ENCODE data around the gene PLET1.

PLET1 gene

DNA sequence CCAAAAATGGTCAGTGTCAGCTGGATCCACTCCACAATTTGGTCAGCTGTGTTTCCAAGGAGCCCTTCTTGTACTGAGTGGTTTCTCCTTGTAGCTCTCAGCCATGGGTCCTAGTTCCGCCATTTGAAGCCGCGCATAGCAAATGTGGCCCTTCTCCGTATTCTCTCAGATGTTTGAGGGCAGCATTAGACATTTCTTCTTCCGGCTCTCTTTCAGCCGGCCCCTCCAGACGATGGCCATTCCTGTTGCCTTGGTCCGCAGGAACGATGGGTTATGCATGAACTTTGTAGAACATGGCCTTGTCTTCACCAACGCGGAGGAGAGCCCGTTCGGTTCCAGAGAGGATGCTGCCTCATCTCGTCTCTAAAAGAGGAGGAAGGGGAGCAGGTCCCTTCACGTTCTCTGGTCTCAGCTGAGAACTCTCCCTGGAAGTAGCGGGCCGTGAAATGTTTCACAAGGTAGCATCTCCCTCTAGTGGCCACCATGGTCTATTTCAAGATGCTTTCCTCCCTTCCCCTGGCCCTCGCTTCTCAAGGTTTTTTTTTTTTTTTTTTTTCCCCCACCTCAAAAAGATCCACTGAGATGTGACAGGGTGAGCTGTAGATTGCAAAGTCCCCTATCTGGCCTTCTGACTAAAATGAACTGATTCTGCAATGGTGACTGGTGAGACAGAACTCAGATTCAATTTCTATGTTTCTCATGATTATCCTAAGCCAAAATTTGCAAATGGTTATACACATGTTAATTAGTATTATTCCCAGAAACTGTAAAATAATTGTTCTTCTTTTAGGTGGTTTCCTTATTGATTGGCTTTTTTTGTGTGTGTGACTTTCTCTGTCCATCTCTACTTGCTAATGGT lies 19.8 kb upstream of the PLET1 start:
- no peak for DNase-seq

- no peak for DNase-seq
These were observed 19.2 kb upstream of the PLET1 start for GRCh38 chr11:112279901-112280267.

DNA sequence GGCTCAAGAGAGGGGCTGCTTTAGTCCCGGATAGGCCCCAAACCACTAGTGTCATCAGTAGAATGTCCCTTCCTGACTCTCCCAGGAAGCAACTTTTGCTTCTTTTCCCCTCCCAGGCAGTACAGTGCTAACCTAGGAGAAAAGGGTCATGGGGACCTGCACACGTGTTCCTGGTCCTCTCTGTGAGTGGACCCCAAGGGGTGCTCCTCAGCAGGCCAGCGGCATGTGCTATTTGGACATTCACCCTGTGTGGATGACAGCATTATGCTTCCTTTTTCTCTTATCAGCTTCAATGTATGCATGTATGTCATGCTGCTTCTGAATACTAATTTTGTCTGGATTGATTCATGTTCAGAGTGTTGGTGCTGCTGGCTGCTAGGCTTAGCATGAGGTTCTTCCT lies 18.1 kb upstream of the PLET1 start:
- no peak for DNase-seq

DNA sequence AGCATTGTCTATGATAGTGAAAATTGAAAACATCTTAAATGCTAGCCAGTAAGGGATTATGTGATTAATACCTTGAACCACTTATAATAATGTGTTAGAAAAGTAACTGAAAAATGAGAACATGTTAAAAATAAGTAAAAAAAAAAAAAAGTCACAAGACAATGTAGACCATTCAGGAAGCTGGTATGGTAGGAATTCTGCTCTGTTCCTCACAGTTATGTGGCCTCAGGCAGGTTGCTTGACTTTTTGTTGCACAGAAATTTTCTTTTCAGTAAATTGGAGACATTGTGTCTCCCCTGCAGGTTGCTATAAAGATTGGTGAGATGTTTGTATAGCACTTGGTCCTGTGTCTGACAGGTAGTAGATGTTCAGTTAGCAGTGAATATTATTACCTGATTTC lies 17.3 kb upstream of the PLET1 start:
- DNase-seq = no peak

GRCh38 chr11:112277029-112277428 lies 16.4 kb upstream of the PLET1 start:
- no peak for DNase-seq

DNA sequence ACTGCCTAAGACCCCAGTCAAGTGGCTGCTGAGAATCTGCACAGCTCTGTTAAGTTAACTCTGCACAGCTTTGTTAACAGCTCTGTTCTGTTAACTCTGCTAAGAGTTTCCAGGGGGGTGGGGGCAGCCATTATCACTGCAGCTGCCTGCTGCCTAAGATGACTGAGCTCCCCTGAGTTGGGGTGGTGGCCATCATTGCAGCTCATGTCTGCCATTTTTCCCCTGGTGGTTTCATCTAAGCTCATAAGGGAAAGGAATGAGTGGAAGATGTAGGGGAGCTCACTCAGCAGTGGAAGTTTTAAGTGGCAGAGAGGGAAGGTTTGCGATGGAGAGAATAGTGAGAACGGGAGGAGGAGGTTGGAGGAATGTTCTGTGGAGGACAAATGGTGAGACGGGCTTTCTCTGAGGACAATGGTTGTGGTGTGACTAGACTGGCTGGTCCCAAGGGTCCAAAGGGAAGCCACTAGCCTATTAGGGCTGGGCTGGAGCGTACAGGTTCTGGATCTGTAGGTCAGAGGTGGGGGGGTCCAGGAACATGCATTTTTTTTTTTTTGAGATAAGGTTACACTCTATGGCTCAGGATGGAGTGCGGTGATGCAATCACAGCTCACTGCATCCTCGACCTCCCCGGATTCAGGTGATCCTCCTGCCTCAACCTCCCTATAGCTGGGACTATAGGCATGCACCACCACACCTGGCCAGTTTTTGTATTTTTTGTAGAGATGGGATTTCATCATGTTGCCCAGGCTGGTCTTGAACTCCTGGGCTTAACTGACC lies 13.5 kb upstream of the PLET1 start:
- DNase-seq = no peak

- DNase-seq = no peak
These were observed 12.4 kb upstream of the PLET1 start for GRCh38 chr11:112273066-112273465.

GRCh38 chr11:112271242-112271641 lies 10.6 kb upstream of the PLET1 start:
- no peak for DNase-seq

- no peak for DNase-seq
These were observed 10.0 kb upstream of the PLET1 start for GRCh38 chr11:112270551-112271180.

GRCh38 chr11:112269139-112269538 lies 8.5 kb upstream of the PLET1 start:
- DNase-seq = no peak

GRCh38 chr11:112268406-112268805 lies 7.7 kb upstream of the PLET1 start:
- DNase-seq = no peak

GRCh38 chr11:112267188-112267591 lies 6.5 kb upstream of the PLET1 start:
- DNase-seq = no peak

GRCh38 chr11:112266410-112266778 lies 5.7 kb upstream of the PLET1 start:
- DNase-seq = no peak

DNA sequence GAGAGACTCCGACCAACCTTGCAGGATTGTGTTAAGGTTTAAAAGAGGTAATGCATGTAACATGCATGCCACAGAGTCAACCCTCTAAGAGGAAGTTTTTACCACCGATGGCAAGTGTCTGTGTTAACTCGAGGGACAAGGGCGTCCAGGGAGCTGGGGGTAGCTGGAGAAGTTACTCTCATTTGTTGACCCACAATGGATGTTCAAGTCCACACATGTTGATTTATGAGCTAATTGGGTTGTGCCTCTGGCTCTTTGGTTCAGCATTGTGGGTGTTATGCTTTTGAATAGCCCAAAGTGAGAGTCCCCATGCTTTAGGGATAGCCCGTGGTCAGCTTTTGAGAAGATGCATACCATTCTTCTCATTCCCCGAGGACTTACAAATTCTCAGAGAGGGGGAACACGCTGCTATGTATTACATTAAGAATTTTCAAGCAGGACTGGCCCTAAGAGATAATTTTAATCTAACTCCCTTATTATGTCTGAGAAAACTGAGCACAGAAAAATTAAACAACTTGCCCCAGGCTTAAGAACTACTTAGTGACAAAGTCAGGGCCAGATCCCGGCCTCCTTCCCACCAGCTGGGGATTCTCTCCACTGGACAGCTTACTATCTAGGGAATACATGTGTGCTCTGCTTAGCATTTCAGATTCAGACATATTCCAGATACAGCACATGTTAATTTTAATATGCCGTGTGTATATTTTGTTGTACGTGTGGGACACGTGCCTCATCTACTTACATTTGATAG lies 5.2 kb upstream of the PLET1 start:
- no peak for DNase-seq

DNA sequence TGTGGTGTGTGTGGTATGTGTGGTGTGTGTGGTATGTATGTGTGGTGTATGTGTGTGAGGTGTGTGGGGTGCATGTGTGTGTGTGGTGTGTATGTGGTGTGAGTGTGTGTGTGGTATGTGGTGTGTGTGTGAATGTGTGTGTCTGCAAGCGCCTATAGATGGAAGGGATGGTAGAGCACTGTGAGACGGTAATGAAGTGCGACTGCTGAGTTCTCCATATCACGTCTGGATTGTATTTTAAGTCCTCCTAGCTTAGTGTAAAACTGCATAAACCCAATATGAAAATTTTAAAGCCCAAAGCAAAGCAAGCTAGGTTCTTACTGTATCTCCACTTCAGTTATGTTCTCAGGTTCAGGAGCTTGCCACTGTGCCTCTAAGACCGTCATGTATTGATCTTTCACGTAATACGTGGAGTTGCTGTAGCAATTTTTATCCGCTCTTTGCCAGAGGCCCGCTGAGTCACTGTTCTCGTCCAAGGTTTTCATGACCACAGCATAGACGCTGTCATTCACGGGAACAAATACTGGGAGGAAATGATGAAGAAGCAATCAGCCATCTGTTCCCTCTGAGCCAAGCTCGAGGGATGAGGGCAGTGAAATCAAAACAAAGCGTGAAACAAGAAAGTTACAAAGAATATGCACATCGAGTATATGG lies 5.5 kb downstream of the PLET1 start:
- DNase-seq = no peak

- DNase-seq = no peak
These were observed 6.9 kb downstream of the PLET1 start for GRCh38 chr11:112253605-112254242.

DNA sequence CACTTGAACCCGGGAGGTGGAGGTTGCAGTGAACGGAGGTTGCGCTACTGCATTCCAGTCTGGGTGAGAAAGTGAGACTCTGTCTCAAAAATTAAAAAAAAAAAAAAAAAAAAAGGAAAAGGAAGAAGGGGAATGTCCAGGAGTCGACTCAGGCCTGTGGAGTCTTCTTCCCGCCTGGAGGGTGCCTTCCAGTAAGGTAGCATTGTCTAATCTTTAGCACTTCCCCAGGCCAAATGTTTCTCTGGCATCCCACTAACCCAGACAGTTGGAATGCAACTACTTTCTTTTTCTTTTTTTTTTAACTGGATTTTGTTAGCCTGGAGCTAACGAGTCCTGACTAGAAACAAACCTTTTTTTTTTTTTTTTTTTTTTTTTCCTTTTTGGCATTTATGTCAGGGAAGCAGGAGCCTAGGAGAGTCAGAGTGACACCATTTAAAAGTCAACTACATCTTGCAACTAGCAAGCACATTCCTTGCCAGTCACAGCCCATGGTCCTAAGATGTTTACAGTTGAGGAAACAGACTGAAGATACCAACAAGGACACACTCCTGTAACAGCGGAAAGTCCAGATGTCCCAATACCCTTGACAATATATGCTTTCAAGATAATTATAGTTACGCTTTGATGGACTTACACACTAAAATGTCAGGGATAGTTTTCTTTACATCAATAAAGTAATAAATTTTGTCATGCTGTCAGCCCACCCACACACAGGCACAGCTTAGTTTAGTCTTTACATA lies 10.6 kb downstream of the PLET1 start:
- no peak for DNase-seq

DNA sequence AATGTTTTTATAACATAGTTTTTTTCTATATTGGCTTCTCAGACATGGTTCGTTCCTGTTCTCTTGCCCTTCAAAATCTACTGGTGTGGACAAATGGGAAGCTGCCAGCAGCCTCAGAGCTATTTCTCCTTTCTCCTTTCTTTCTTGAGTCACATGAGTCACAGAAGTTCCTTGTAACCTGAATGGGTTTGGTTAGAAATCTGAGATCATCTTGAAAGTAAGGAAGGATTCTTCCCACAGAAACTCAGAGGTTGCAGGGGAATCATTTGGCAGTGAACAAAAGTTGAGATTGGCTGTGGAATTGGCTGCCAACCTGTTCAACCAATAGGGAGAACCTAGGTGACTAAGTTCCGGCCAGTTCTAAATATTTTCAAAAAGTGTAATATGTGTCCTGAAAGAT lies 12.5 kb downstream of the PLET1 start:
- DNase-seq = no peak

DNA sequence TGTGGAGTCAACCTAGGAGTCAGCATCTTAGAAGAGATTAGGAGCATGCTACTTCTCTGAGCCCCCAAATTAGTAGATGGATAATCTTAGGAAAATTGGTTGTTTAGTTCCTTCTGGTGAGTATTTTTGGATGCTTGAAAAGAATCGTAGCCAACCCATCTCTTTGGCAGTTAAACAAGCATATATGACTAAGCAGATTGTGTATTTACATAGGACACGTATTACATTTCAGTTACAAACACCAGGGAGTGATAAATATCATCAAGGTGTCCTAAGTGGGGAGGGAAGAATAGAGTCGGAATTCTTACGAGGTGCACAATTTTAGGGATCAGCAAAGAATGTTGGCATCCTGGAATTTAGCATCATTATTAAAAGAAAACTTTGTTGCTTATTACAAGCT lies 13.5 kb downstream of the PLET1 start:
- DNase-seq = no peak

DNA sequence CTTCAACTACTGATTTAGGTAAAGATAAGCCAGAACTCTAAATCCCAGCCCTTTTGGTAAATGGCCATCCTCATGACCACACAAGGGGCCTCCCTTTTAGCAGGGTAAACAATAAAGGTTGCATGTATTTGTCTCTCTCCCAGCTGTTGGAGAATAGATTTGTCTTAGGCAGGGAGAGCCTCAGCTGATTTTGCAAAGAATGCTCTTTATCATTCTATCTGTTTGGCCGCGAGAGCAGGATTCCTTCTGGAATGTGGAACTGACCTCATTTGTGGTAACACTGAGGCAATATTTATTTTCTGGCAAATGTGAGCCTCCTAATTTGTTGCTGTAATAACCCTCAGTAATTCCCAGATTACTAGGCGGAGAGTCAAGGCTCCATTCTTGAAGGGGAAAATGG lies 19.2 kb downstream of the PLET1 start:
- DNase-seq = no peak

- no peak for DNase-seq
These were observed 22.6 kb downstream of the PLET1 start for GRCh38 chr11:112238041-112238440.
